Measurements from ENCODE around the gene FBH1. TPM values are rescaled to one million over a fixed set of nuclear protein-coding genes. Genes with fewer than 3 reads are reported as not detected.

Gene FBH1
- total RNA-seq, 1 donor, result 93.7 TPM

DNA sequence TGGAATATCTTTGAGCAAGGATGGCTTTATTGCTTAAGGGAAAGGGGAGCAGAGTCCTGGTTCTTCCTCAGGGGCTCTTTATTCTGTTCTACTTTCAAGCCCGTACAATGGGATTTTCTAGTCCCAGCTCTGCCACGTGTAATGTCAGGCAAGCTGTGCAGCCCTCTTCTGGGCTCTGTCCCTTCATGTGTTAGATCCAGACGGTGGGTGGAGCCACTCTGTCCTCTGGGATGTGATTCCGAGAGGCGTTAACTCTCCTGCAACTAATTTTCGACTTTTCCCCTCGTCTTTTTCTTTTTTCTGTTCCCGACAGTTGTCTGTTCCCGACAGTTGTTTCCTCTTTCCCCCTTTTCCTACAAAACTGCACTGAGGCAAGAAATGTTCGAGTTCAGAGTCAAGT is 34.8 kb downstream of the FBH1 start:
- Histone ChIP-seq H3K79me2 (ENCODE audit: insufficient read depth, low read length) (no peaks in the 10 kb centered on the region), H3K36me3 (ENCODE audit: insufficient read depth, low read length) (peaks cover 73% of the 10 kb centered on the region), H3K9me3 (ENCODE audit: low read depth, low read length) (no peaks in the 10 kb centered on the region), H3K27me3 (ENCODE audit: insufficient read depth, low read length) (no peaks in the 10 kb centered on the region), H3K27ac (ENCODE audit: low read depth, low read length) (no peak overlapping the region), H3K4me1 (ENCODE audit: insufficient read depth, low read length) (peaks cover 13% of the 10 kb centered on the region), H4K20me1 (ENCODE audit: insufficient read depth, low read length) (no peaks in the 10 kb centered on the region), H3K4me3 (ENCODE audit: insufficient read depth, low read length) (no peak overlapping the region), H2AFZ (ENCODE audit: low read length) (no peak overlapping the region), H3K4me2 (ENCODE audit: insufficient read depth, low read length) (no peak overlapping the region)
- TF ChIP-seq, protein P1, sequence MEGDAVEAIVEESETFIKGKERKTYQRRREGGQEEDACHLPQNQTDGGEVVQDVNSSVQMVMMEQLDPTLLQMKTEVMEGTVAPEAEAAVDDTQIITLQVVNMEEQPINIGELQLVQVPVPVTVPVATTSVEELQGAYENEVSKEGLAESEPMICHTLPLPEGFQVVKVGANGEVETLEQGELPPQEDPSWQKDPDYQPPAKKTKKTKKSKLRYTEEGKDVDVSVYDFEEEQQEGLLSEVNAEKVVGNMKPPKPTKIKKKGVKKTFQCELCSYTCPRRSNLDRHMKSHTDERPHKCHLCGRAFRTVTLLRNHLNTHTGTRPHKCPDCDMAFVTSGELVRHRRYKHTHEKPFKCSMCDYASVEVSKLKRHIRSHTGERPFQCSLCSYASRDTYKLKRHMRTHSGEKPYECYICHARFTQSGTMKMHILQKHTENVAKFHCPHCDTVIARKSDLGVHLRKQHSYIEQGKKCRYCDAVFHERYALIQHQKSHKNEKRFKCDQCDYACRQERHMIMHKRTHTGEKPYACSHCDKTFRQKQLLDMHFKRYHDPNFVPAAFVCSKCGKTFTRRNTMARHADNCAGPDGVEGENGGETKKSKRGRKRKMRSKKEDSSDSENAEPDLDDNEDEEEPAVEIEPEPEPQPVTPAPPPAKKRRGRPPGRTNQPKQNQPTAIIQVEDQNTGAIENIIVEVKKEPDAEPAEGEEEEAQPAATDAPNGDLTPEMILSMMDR (IDR thresholded peaks at IDR 0.05; ENCODE audit: extremely low read depth, low read depth, low read length), result no peak
- DNase-seq (ENCODE audit: insufficient read length, low spot score, missing footprints), result no peak

DNA sequence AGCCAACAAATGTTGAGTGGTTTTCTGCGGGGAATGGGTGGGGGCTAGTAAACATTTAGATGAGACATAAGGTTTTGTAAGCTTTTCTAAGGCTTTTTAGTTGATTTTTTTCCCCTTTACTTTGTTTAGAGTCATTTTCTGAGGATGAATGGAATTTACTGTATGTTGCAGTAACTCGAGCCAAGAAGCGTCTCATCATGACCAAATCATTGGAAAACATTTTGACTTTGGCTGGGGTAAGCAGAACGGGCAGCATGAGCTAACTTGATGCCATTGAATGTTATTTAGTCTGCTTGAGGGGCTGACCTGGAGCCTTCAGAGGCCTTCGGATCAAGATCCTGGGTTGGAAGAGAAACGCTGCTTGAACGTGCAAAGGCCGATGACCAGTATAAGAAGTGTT is 37.3 kb downstream of the FBH1 start:
- no peaks in the 10 kb centered on the region for H3K27me3 ChIP-seq (ENCODE audit: insufficient read depth, low read length)
- peaks cover 13% of the 10 kb centered on the region for H3K4me1 ChIP-seq (ENCODE audit: insufficient read depth, low read length)
- no peak overlapping the region for H2AFZ ChIP-seq (ENCODE audit: low read length)
- no peaks in the 10 kb centered on the region for H4K20me1 ChIP-seq (ENCODE audit: insufficient read depth, low read length)
- peaks cover 74% of the 10 kb centered on the region for H3K36me3 ChIP-seq (ENCODE audit: insufficient read depth, low read length)
- peak overlapping the region; percentile 28 for H3K4me2 ChIP-seq (ENCODE audit: insufficient read depth, low read length)
- DNase-seq (ENCODE audit: insufficient read length, low spot score, missing footprints), result peak; percentile 74
- no peak overlapping the region for H3K4me3 ChIP-seq (ENCODE audit: insufficient read depth, low read length)
- H3K79me2 ChIP-seq (ENCODE audit: insufficient read depth, low read length), result no peaks in the 10 kb centered on the region
- TF ChIP-seq, protein P1 (IDR thresholded peaks at IDR 0.05; ENCODE audit: extremely low read depth, low read depth, low read length), result no peak
- no peaks in the 10 kb centered on the region for H3K9me3 ChIP-seq (ENCODE audit: low read depth, low read length)
- peak overlapping the region; percentile 67 for H3K27ac ChIP-seq (ENCODE audit: low read depth, low read length)

DNA sequence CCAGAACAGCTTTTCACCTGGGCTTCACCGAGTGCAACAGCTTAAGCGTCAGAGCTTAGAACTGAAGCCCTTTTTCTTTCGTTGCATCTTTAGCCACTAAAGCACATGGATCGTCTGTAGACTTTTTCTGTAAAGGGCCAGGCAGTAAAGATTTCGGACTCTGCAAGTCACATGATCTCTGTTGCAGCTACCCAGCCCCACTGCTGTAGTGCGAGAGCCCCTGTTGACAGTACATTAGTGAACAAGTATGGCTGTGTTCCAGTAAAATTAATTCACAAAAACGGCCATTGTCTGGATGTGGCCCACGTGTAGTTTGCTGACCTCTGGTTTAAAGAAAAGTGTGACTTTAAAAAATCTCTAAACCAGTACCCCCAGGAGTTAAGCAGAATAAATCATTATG is 39.4 kb downstream of the FBH1 start:
- Histone ChIP-seq H3K79me2 (ENCODE audit: insufficient read depth, low read length) (no peaks in the 10 kb centered on the region), H3K4me2 (ENCODE audit: insufficient read depth, low read length) (no peak overlapping the region), H3K36me3 (ENCODE audit: insufficient read depth, low read length) (peaks cover 56% of the 10 kb centered on the region), H3K4me1 (ENCODE audit: insufficient read depth, low read length) (peaks cover 13% of the 10 kb centered on the region), H3K27me3 (ENCODE audit: insufficient read depth, low read length) (no peaks in the 10 kb centered on the region), H4K20me1 (ENCODE audit: insufficient read depth, low read length) (no peaks in the 10 kb centered on the region), H3K9me3 (ENCODE audit: low read depth, low read length) (no peaks in the 10 kb centered on the region), H3K27ac (ENCODE audit: low read depth, low read length) (no peak overlapping the region), H2AFZ (ENCODE audit: low read length) (no peak overlapping the region), H3K4me3 (ENCODE audit: insufficient read depth, low read length) (no peak overlapping the region)
- DNase-seq (ENCODE audit: insufficient read length, low spot score, missing footprints), result no peak
- TF ChIP-seq, protein P1 (IDR thresholded peaks at IDR 0.05; ENCODE audit: extremely low read depth, low read depth, low read length), result no peak

DNA sequence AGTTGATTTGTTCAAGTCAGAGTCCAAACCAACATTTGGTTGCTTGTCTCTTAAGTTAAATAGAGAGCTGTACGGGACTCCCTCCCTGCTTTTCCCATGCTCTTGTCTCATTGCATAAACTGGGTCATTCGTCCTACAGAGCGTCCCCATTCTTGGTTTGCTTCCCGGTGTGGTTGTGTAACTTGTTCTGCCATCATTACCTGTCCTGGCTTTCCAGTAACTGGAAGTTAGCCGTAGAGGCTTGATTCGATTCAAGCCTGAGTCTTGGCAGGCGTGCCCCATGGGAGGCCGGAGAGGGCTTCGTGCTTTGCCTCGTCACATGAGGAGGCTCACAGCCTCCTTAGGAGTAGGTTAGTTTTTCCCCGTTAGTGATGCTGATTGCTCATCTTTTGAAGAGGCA is 40.2 kb downstream of the FBH1 start:
- H3K27ac ChIP-seq (ENCODE audit: low read depth, low read length), result no peak overlapping the region
- no peaks in the 10 kb centered on the region for H3K27me3 ChIP-seq (ENCODE audit: insufficient read depth, low read length)
- H4K20me1 ChIP-seq (ENCODE audit: insufficient read depth, low read length), result no peaks in the 10 kb centered on the region
- TF ChIP-seq, protein P1 (IDR thresholded peaks at IDR 0.05; ENCODE audit: extremely low read depth, low read depth, low read length), result no peak
- H3K9me3 ChIP-seq (ENCODE audit: low read depth, low read length), result no peaks in the 10 kb centered on the region
- peaks cover 13% of the 10 kb centered on the region for H3K4me1 ChIP-seq (ENCODE audit: insufficient read depth, low read length)
- no peak overlapping the region for H3K4me3 ChIP-seq (ENCODE audit: insufficient read depth, low read length)
- H3K4me2 ChIP-seq (ENCODE audit: insufficient read depth, low read length), result no peak overlapping the region
- no peaks in the 10 kb centered on the region for H3K79me2 ChIP-seq (ENCODE audit: insufficient read depth, low read length)
- DNase-seq (ENCODE audit: insufficient read length, low spot score, missing footprints), result no peak
- H2AFZ ChIP-seq (ENCODE audit: low read length), result no peak overlapping the region
- H3K36me3 ChIP-seq (ENCODE audit: insufficient read depth, low read length), result peaks cover 56% of the 10 kb centered on the region

Measured in osteoblast (primary cell).